ENCODE data around the gene RASGRF1. TPM values are rescaled to one million over a fixed set of nuclear protein-coding genes. Genes with fewer than 3 reads are reported as not detected.

RASGRF1 gene
- total RNA-seq, 1 experiment from 2014 or later = 0.24 TPM

- no peaks in the 10 kb centered on the region for H3K9me3 ChIP-seq (replicated peaks)
- H3K4me3 ChIP-seq = no peak overlapping the region
- no peaks in the 10 kb centered on the region for H3K27me3 ChIP-seq (replicated peaks)
- no peaks in the 10 kb centered on the region for H3K4me1 ChIP-seq (replicated peaks)
- H3K36me3 ChIP-seq = no peaks in the 10 kb centered on the region
- no peak overlapping the region for H3K27ac ChIP-seq
- DNase-seq (ENCODE audit: low read depth in 1 of 2, low spot score in 2 of 2) = no peak
These were observed 39.6 kb downstream of the RASGRF1 start for GRCh38 chr15:79051029-79051428.

- H3K36me3 ChIP-seq = no peaks in the 10 kb centered on the region
- H3K27me3 ChIP-seq (replicated peaks) = no peaks in the 10 kb centered on the region
- H3K27ac ChIP-seq = no peak overlapping the region
- H3K4me3 ChIP-seq = no peak overlapping the region
- no peak for DNase-seq (ENCODE audit: low read depth in 1 of 2, low spot score in 2 of 2)
- H3K9me3 ChIP-seq (replicated peaks) = no peaks in the 10 kb centered on the region
- H3K4me1 ChIP-seq (replicated peaks) = no peaks in the 10 kb centered on the region
These were observed 40.2 kb downstream of the RASGRF1 start for GRCh38 chr15:79050341-79050740.

- Histone ChIP-seq H3K27me3 (replicated peaks) (no peaks in the 10 kb centered on the region), H3K27ac (no peak overlapping the region), H3K9me3 (replicated peaks) (no peaks in the 10 kb centered on the region), H3K4me1 (replicated peaks) (no peaks in the 10 kb centered on the region), H3K4me3 (no peak overlapping the region), H3K36me3 (no peaks in the 10 kb centered on the region)
- DNase-seq (ENCODE audit: low read depth in 1 of 2, low spot score in 2 of 2) = no peak
These were observed 41.2 kb downstream of the RASGRF1 start for GRCh38 chr15:79049416-79049815.

DNA sequence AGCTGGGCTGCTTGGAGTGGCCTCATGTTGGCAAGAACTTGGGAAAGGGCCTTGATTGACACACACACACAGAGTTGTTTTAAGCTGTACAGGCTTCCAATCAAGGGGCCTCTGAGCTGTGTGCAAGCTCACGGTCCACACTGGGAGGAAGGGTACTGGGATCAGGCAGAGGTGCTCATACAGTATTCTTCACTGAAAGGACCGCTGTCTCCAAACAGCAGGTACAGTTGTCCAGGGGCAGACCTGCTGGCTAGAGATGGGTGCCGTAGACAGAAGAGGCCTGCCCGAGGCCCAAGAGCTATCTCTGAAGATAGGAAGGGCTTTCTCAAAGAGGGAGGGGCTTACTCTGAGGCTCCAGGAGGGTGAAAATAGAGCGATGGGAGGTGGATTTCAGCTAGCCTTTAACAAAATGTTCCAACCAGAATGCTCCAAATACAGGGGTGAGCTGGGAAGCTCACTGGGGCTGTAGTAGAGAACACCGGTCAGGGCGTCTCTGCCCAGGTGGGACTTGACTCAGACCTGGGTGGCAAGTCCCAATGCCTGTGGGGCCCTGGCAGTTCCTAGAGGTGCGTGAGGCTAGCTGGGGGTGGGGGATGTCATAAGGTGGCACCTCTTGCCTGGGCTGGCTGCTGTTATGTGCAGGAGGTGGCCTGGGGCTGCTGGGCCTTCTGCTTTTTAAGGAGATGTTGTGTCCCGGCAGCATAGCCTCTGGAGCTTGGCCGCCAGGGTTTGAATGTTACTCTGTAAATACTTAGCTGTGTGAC is 42.7 kb downstream of the RASGRF1 start:
- Histone ChIP-seq H3K36me3 (no peaks in the 10 kb centered on the region), H3K4me1 (replicated peaks) (no peaks in the 10 kb centered on the region), H3K9me3 (replicated peaks) (no peaks in the 10 kb centered on the region), H3K27ac (no peak overlapping the region), H3K27me3 (replicated peaks) (no peaks in the 10 kb centered on the region), H3K4me3 (no peak overlapping the region)
- no peak for DNase-seq (ENCODE audit: low read depth in 1 of 2, low spot score in 2 of 2)

- no peak overlapping the region for H3K4me3 ChIP-seq
- no peak for DNase-seq (ENCODE audit: low read depth in 1 of 2, low spot score in 2 of 2)
- H3K36me3 ChIP-seq = no peaks in the 10 kb centered on the region
- no peaks in the 10 kb centered on the region for H3K9me3 ChIP-seq (replicated peaks)
- no peak overlapping the region for H3K27ac ChIP-seq
- no peaks in the 10 kb centered on the region for H3K27me3 ChIP-seq (replicated peaks)
- H3K4me1 ChIP-seq (replicated peaks) = no peaks in the 10 kb centered on the region
These were observed 43.7 kb downstream of the RASGRF1 start for GRCh38 chr15:79046691-79047404.

GRCh38 chr15:79045041-79045440 is 45.5 kb downstream of the RASGRF1 start:
- Histone ChIP-seq H3K9me3 (replicated peaks) (no peaks in the 10 kb centered on the region), H3K36me3 (no peaks in the 10 kb centered on the region), H3K4me3 (no peak overlapping the region), H3K4me1 (replicated peaks) (no peaks in the 10 kb centered on the region), H3K27me3 (replicated peaks) (no peaks in the 10 kb centered on the region), H3K27ac (no peak overlapping the region)
- DNase-seq (ENCODE audit: low read depth in 1 of 2, low spot score in 2 of 2) = no peak

DNA sequence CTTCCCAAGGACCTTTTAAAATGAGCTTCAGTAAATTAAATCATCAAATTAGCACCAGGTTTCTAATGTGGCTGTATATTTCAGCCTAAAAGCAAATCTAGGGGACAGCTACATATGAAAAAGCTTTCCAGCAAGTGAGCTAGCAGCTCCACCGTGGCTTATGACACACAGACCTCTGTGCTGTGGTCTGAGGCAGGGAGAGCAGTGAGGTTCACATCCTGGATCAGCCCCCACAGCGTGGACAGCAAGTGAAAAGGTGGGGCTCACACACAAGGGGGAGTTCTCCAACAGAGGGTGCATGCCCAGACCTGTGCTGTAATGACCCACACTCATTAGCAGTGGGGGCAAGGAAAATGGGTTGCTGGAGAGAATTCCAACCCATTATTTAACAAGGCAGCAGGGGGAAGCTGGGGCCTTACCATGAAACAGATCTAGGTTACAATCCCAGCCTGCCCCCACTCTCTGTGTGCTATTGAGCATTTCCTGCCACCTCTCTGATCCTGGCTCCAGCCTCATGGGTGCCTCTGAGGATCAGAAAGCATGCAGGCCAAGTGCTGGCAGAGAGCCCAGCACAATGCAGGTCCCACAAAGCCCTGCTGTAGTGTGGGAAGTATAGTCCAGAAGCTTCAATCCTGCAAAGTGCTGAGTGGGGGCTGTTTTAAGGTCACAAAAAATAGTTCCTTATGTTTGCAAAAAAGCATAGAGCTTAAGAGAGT is 48.2 kb downstream of the RASGRF1 start:
- no peaks in the 10 kb centered on the region for H3K9me3 ChIP-seq (replicated peaks)
- no peak overlapping the region for H3K27ac ChIP-seq
- no peaks in the 10 kb centered on the region for H3K36me3 ChIP-seq
- H3K4me3 ChIP-seq = no peak overlapping the region
- no peak for DNase-seq (ENCODE audit: low read depth in 1 of 2, low spot score in 2 of 2)
- H3K27me3 ChIP-seq (replicated peaks) = no peaks in the 10 kb centered on the region
- H3K4me1 ChIP-seq (replicated peaks) = no peaks in the 10 kb centered on the region

- no peaks in the 10 kb centered on the region for H3K27me3 ChIP-seq (replicated peaks)
- no peak overlapping the region for H3K4me3 ChIP-seq
- H3K36me3 ChIP-seq = no peaks in the 10 kb centered on the region
- no peaks in the 10 kb centered on the region for H3K4me1 ChIP-seq (replicated peaks)
- DNase-seq (ENCODE audit: low read depth in 1 of 2, low spot score in 2 of 2) = no peak
- no peak overlapping the region for H3K27ac ChIP-seq
- H3K9me3 ChIP-seq (replicated peaks) = no peaks in the 10 kb centered on the region
These were observed 48.9 kb downstream of the RASGRF1 start for GRCh38 chr15:79041601-79042168.

GRCh38 chr15:79037848-79038247 is 52.7 kb downstream of the RASGRF1 start:
- Histone ChIP-seq H3K27ac (no peak overlapping the region), H3K27me3 (replicated peaks) (no peaks in the 10 kb centered on the region), H3K9me3 (replicated peaks) (no peaks in the 10 kb centered on the region), H3K4me3 (no peak overlapping the region), H3K36me3 (no peaks in the 10 kb centered on the region), H3K4me1 (replicated peaks) (no peaks in the 10 kb centered on the region)
- no peak for DNase-seq (ENCODE audit: low read depth in 1 of 2, low spot score in 2 of 2)

- Histone ChIP-seq H3K4me1 (replicated peaks) (no peaks in the 10 kb centered on the region), H3K27ac (no peak overlapping the region), H3K27me3 (replicated peaks) (no peaks in the 10 kb centered on the region), H3K9me3 (replicated peaks) (no peaks in the 10 kb centered on the region), H3K4me3 (no peak overlapping the region), H3K36me3 (no peaks in the 10 kb centered on the region)
- DNase-seq (ENCODE audit: low read depth in 1 of 2, low spot score in 2 of 2) = no peak
These were observed 54.3 kb downstream of the RASGRF1 start for GRCh38 chr15:79036323-79036722.

DNA sequence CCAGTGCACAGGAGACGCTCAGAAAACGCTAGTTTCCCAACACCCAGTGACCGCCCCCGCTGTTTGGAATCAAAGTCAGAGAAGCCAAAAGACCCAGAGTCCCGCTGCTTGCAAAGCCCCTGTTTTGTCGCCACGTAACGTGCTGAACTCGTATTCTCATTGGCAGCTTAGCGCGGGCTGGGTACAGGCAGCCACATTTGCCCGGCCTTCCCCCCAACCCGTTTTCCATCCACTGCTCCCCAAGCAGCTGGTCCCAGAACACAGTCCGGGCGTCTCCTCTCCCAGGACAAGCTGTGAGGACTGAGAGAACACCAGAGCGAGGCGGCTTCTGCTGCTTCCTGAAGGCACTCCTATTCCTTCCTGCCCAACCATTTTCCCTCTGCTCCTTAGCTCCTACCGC is 54.8 kb downstream of the RASGRF1 start:
- Histone ChIP-seq H3K27ac (no peak overlapping the region), H3K4me3 (no peak overlapping the region), H3K27me3 (replicated peaks) (no peaks in the 10 kb centered on the region), H3K9me3 (replicated peaks) (no peaks in the 10 kb centered on the region), H3K36me3 (no peaks in the 10 kb centered on the region), H3K4me1 (replicated peaks) (no peaks in the 10 kb centered on the region)
- DNase-seq (ENCODE audit: low read depth in 1 of 2, low spot score in 2 of 2) = no peak

DNA sequence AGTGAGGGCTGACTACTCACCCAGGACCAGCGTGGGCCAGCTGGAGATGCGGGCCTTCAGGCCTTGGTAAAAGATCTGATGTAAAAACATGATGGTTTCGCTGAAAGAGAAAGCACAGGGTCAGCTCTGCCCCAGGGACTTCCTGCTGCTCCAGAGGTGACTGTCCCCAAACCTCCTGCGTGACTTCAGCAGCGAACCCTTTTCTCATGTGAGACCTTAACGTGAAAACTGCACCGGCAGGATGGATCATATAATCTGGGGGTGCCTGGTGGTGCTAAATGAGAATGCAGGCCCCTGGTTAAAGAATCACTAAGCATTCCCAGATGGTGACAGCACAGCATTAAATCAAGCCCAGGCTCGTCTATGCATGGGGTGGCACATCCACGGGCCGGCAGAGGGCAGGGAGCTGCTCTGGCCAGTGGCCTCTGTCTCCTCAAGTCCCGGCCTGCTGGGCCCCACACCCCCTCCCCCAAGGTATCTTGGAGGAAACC is 55.4 kb downstream of the RASGRF1 start:
- no peaks in the 10 kb centered on the region for H3K36me3 ChIP-seq
- no peak for DNase-seq (ENCODE audit: low read depth in 1 of 2, low spot score in 2 of 2)
- H3K27ac ChIP-seq = no peak overlapping the region
- H3K27me3 ChIP-seq (replicated peaks) = no peaks in the 10 kb centered on the region
- H3K4me3 ChIP-seq = no peak overlapping the region
- H3K4me1 ChIP-seq (replicated peaks) = no peaks in the 10 kb centered on the region
- no peaks in the 10 kb centered on the region for H3K9me3 ChIP-seq (replicated peaks)

DNA sequence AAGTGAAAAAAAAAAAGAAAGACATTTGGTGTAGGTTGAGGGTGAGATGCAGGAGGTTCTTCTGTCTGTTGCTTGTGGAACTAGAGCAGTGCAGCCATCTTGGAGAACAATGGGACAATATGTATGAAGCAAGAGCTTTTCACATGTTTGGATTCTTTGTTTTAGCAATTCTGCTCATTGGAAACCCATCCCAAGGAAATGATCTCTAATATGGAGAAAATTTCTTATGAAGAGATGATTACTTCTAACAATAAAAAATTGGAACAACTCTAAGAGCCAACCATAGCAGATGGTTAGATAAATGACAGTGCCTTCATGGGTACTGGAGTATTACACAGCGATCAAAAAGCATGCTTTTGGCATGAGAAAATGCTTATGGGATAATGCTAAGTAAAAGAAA is 56.3 kb downstream of the RASGRF1 start:
- Histone ChIP-seq H3K9me3 (replicated peaks) (no peaks in the 10 kb centered on the region), H3K4me3 (no peak overlapping the region), H3K36me3 (no peaks in the 10 kb centered on the region), H3K4me1 (replicated peaks) (no peaks in the 10 kb centered on the region), H3K27me3 (replicated peaks) (no peaks in the 10 kb centered on the region), H3K27ac (no peak overlapping the region)
- no peak for DNase-seq (ENCODE audit: low read depth in 1 of 2, low spot score in 2 of 2)

DNA sequence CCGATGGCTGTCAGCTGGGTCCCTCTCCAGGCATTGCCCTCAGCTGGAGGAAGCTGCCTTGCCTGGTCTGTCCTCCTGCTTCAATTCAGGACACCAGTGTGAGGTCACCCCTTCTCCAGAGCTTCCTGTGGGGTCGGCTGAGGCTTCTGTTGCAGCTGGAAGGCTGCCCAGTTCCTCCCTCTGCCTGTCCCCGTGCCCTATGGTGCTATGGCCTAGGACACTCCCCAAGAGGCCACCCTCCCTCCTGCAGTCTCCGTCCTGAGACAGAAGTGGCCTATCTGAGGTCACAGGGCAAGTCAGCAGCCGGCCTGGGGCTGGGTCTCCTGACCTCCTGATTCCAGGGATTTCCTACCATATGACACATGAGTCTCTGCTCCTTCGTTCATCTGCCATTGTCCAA is 57.9 kb downstream of the RASGRF1 start:
- no peak for DNase-seq (ENCODE audit: low read depth in 1 of 2, low spot score in 2 of 2)
- Histone ChIP-seq H3K27me3 (replicated peaks) (no peaks in the 10 kb centered on the region), H3K36me3 (no peaks in the 10 kb centered on the region), H3K9me3 (replicated peaks) (no peaks in the 10 kb centered on the region), H3K4me1 (replicated peaks) (no peaks in the 10 kb centered on the region), H3K4me3 (no peak overlapping the region), H3K27ac (no peak overlapping the region)

Data from SJSA1 (cell line).